Cardiac fibroblast (primary cell): ENCODE data around the gene APOL4.

Experiments
- DNase-seq, 2 donors: peaks; one replicate each; pipeline versions ENCODE4 v3.0.0 to v3.0.0-alpha.2; 2010; ENCODE audit warnings: low read depth in 2 of 2
- H3K4me3 ChIP-seq, 2 donors: replicated peaks in 1 of 2; 1 replicate in 1 of 2; 2 replicates in 1 of 2; pipeline ENCODE4 v1.5.1; 2011; ENCODE audit warnings: low read depth in 2 of 2, low read length in 2 of 2, mild to moderate bottlenecking in 2 of 2, moderate library complexity in 1 of 2
- CTCF ChIP-seq: IDR thresholded peaks from one replicate; pipeline ENCODE4 v1.5.1; 2011; ENCODE audit warnings: low read depth, mild to moderate bottlenecking, low read length, inconsistent platforms

The APOL4 gene

GRCh38 chr22:36199001-36199551 lies 2.5 kb downstream of the APOL4 start:
- no peak for DNase-seq
- H3K4me3 ChIP-seq, result no peak overlapping the region

GRCh38 chr22:36198536-36198935 lies 3.1 kb downstream of the APOL4 start:
- TF ChIP-seq CTCF, result no peak
- H3K4me3 ChIP-seq, result no peak overlapping the region
- no peak for DNase-seq

More at GRCh38 chr22:36199001-36199551, 2.5 kb downstream of the APOL4 start:
- no peak for TF ChIP-seq CTCF

GRCh38 chr22:36197514-36198146 lies 4.0 kb downstream of the APOL4 start:
- no peak overlapping the region for H3K4me3 ChIP-seq
- DNase-seq, result peak in 1 of 2 donors; percentile 22
- no peak for TF ChIP-seq CTCF

GRCh38 chr22:36197065-36197440 lies 4.6 kb downstream of the APOL4 start:
- peak; percentile 72 to 87 for DNase-seq
- H3K4me3 ChIP-seq, result no peak overlapping the region
- no peak for TF ChIP-seq CTCF

GRCh38 chr22:36196254-36197064 lies 5.2 kb downstream of the APOL4 start:
- TF ChIP-seq CTCF, result no peak
- no peak for DNase-seq

GRCh38 chr22:36194971-36195370 lies 6.6 kb downstream of the APOL4 start:
- peak; percentile 85 to 87 for DNase-seq
- TF ChIP-seq CTCF, result peak; percentile 78
- no peak overlapping the region for H3K4me3 ChIP-seq

More at GRCh38 chr22:36196254-36197064, 5.2 kb downstream of the APOL4 start:
- H3K4me3 ChIP-seq, result no peak overlapping the region
